Germinal center (tissue), 1 donor: Measurements from ENCODE around the gene ARMC12.
"Not testable (repeated sequence)": the region's sequence is repeated elsewhere in the genome, so short reads cannot be mapped to it uniquely, and the experiment has no call there.

ENCODE experiments used
- DNase-seq: peaks from one replicate; pipeline ENCODE4 v3.0.0; 2012; ENCODE audit warnings: mixed read lengths, low spot score

The ARMC12 gene

GRCh38 chr6:35718911-35719381, 17.9 kb upstream of the ARMC12 start:
- DNase-seq = no peak

DNA sequence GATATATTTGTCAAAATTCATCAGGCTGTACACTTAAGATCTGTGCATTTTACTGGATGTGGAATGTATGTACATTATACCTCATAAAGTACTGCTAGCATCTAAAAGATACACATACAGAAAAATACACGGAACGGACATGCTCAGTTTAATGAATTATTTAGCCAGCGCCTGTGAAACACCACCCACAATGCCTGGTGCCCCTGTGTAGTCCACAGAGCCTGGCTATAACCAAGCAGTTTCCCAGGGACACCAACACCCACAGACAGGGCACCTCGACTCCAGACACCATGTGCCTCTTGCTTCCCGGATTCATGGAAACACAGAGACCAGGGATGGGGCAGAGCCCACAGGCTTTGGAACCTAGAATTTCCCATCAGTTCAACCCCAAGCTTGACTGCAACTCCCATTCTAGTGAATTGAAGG, 17.4 kb upstream of the ARMC12 start:
- no peak for DNase-seq

GRCh38 chr6:35719830-35720733, 16.8 kb upstream of the ARMC12 start:
- peak; percentile 76 for DNase-seq

DNA sequence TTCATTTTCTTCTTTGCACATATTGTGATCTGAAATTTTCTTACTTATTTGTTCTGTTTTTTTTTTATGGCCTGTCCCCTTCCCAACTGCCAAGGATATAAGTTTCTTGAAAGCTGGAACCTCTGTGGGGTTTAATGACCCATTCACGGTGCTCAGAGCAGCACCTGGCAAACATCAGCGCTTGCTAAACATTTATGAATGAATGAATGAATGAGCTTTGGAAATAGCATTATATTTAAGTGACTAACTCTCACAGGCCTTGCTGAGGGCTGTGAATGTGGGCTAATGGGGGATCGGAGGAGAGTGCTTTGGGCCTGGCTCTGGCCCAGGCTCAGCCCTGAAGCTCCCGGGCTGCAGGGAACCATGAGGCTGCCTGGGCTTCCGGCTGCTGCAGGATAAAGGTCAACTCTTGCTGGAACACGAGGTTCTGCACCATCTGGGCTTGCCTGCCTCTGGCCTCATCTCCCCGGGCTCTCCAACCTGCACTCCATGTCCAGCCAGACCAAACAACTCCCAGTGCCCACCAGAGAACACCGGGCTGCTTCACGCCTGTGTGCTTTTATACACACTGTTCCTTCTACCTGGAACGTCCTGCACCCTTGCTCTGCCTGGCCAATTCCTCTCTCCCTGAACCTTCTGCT, 14.6 kb upstream of the ARMC12 start:
- no peak for DNase-seq

DNA sequence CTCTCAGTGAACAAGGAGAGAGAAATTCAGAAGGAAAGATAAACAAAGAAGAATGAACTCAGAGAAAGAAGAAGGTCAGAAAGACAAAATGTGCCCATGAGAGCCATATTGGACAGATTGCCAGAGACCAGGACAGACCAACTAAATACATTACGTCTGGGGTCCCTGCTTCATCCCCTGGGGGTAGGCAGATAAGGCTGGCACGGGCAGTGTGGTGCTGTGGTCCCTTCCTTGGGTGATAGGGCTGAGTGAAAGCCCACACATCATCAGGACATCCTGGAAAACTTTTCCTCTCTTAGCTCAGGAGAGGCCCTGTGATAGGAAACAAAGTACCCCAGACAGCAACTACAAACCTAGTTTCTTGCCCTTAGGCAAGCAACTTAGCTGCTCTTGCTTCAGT, 13.2 kb upstream of the ARMC12 start:
- DNase-seq = no peak

GRCh38 chr6:35724059-35724458, 12.8 kb upstream of the ARMC12 start:
- DNase-seq = no peak

DNA sequence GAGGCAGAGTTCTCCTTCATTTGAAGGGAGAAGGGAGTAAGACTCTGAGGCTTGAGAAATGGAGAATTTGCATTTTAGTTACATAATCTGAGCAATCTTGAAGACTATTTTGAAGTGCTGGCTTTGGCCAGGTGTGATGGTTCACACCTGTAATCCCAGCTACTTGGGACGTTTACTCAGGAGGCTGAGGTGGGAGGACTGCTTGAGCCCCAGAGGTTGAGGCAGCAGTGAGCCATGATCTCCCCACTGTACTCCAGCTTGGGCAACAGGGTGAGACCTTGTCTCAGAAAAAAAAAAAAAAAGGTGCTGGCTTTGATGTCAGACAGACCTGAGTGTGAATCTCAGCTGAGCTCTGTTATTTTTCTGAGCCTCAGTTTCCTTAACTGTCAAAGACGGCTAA, 12.4 kb upstream of the ARMC12 start:
- DNase-seq = no peak

- no peak for DNase-seq
Measured at GRCh38 chr6:35725081-35725708, 11.6 kb upstream of the ARMC12 start.

- DNase-seq = no peak
Measured at GRCh38 chr6:35725721-35726438, 11.0 kb upstream of the ARMC12 start.

DNA sequence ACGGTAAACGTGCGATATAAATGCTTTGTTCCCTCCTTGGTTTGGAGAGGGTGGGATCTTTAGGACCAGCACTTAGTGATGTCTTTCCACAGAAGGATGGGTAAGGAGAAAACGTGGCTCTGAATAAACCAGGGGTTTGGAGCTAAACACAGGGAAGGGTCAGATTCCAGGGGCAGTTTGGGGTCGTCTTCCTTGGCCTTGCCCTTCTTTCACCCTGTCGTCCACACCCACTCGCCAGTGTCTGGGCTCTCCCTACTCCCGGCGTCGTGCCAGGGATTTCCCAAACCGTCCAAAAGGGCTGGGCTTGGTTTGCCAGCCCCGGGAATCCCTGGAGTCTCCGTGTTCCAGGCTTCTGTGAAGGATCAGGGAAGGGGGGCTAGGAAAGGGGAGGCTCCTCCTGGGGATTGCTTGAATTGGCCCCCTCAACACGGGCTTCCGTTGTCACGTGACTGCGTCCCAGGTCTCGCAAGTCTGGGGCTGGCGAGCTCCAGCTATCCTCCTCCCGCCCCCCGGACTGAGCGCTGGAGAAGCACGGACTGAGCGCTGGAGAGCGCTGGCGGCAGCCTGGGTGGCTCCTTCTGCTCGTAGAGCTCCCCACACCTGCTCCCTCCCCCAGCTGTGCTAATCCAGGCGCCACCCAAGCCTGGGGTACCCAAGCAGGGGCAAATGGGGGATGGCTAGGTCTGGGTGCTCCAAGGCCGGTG, 9.4 kb upstream of the ARMC12 start:
- peak; percentile 57 for DNase-seq

DNA sequence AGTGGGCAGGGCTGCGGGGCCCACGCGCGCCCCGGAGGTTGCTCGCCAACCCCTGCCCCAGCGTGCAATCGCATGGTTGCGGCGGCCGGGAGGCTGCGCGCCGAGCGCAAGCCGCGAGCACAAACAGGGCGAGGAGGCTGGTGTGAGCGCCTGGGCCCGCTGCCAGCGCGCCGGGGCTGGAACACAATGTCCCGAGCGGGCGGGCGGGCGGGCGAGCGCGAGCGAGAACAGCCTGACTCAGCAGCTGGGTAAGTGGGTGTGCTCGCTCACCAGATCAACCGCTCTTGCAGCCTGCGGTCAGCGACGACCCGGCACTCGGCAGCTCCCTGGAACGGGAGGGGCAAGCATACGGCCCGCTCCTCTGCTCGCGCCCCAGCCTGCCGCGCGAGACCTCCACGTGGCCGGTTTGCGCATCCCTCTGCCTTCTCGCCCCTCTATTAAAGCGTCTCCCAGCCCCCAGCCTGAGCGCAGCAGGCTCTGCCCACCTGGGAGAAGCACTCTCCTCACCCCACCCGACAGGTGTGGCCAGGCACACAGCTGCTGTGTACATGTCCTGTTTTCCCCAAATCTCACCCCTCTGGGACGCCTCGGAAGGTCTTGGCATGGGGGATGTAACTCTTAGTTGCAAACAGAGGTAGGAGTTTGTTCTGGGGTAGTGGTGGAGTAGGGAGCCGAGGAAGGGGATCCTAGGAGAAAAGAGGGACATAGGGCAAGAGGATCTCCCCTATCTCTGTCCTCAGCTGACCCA, 8.7 kb upstream of the ARMC12 start:
- DNase-seq = peak; percentile 86

- peak; percentile 50 for DNase-seq
Measured at GRCh38 chr6:35728683-35729678, 7.9 kb upstream of the ARMC12 start.

DNA sequence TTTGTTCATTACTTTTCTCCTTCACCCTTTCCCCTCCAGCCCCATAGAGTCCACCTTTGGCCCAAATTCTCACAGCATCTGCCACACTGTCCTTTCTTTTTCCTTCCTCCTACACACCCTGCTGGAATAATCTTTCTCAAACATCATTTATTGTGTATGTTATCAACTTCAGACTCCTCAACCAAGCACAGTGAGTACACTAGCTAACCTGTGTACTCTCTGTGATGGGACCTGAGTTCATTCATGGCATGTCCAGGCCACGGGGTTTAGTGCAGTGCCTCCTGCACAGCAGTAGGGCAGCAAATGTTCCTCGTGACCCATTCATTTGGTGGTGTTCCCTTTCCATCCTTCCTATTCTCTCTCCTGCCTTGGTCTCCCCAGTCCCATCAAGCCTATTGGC, 7.1 kb upstream of the ARMC12 start:
- DNase-seq = no peak

- DNase-seq = no peak
Measured at GRCh38 chr6:35730745-35731413, 6.0 kb upstream of the ARMC12 start.

DNA sequence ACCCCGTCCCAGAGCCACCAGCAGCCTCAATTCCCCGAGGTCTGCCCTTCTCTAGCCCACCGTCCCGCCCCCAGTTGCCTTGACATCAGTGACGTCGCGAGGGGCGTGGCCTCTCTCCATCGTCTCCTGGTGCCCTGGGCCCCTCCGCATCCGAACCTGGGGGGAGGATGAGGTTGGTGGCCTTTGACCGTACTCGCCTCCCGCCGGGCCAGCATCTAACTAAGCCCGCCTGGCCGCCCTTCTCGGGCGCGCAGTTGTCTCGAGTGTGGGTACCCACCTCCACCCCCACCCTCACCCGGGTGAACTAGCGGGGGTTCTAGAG, 5.5 kb upstream of the ARMC12 start:
- DNase-seq = peak; percentile 93

DNA sequence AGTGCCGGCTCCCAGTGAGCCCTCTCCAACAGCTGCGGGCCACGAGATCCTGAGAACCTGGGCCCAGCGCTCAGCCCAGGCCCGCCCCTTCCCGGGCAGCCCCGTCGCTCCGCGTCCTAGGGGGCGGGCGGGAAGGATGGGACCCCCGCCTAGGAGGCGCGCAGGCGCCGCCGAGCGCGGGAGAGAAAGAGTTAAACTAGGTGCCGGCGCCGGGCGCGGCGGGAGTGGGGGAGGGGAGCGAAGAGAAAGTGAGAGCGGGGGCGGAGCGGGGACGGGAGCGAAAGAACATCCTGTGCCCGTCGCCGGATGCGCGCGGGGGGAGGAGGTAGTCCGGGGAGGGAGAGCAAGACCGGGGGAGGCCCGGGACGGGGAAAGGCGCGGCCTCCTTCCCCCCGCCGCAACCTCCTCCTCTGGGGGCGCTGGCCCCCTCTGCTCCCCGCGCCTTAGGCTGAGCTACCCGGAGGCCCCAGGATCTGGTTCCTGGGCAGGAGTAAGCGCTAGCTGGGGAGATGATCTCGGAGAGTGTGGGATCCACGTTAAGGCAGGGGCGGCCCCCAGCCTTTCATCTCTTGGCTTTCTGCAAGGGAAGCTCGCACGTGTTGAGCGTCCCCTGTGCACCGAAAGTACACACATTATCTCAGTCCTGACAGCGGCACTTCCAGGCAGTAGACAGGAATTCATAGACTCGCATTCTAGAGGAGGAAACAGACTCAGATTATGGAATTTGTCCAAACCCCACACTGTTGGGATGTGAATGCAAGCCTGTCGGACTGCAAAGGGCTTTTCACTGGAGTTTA, 4.9 kb upstream of the ARMC12 start:
- peak; percentile 94 for DNase-seq

GRCh38 chr6:35733633-35734032, 3.2 kb upstream of the ARMC12 start:
- no peak for DNase-seq

DNA sequence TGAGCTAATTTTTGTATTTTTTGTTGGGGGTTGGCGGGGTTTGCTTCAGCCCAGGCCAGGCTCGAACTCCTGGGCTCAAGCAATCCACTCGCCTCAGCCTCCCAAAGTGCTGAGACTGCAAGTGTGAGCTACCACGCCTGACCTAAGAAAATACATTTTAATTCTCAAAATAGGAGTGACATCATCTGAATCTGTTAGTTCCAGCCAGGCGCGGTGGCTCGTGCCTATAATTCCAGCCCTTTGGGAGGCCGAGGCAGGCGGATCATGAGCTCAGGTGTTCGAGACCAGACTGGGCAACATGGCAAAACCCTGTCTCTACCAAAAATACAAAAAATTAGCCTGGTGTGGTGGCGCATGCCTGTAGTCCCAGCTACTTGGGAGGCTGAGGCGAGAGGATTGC, 2.5 kb upstream of the ARMC12 start:
- DNase-seq = not testable (repeated sequence)
